Chondrocyte (in vitro differentiated cells): ENCODE measurements around the gene IQCK. TPM values are rescaled to one million over a fixed set of nuclear protein-coding genes. Genes with fewer than 3 reads are reported as not detected.

Experiments used
- DNase-seq: peaks from one replicate; pipeline ENCODE4 v3.0.0; 2021; ENCODE audit warnings: mixed read lengths, low spot score
- H3K27ac Mint-ChIP-seq: one replicate; pipeline ENCODE4 v1.8.0; 2021; ENCODE audit warnings: mild to moderate bottlenecking, moderate library complexity, mixed read lengths; ENCODE audit not compliant: unreplicated experiment
- H3K27me3 Mint-ChIP-seq: 2 replicates; pipeline ENCODE4 v1.8.0; 2021; ENCODE audit warnings: low read depth, mixed read lengths
- H3K36me3 Mint-ChIP-seq: 2 replicates; pipeline ENCODE4 v1.8.0; 2021; ENCODE audit warnings: low read depth, mixed read lengths
- H3K4me1 Mint-ChIP-seq: 2 replicates; pipeline ENCODE4 v1.8.0; 2021; ENCODE audit warnings: low read depth, mild to moderate bottlenecking, mixed read lengths
- H3K4me3 Mint-ChIP-seq: one replicate; pipeline ENCODE4 v1.8.0; 2021; ENCODE audit warnings: mild to moderate bottlenecking, moderate library complexity, mixed read lengths; ENCODE audit not compliant: unreplicated experiment
- H3K9me3 Mint-ChIP-seq: 2 replicates; pipeline ENCODE4 v1.8.0; 2021; ENCODE audit warnings: low read depth, mixed read lengths
- CTCF ChIP-seq: fragments of 200-600 bp; sonication (generic); IDR thresholded peaks from 2 replicates; pipeline ENCODE4 v1.5.0; 2021; ENCODE audit warnings: antibody characterized with exemption, mild to moderate bottlenecking, moderate library complexity
- total RNA-seq: library from RNA; stranded (reverse); gene quantifications from 3 replicates; pipeline ENCODE4 v1.2.1, GENCODE V29; 2021

The IQCK gene
- total RNA-seq, 1 donor from 2014 or later = 3.8 TPM

- Mint-ChIP-seq H3K27ac (peak overlapping the region; percentile 87), H3K27me3 (no peaks in the 10 kb centered on the region), H3K36me3 (peaks cover 28% of the 10 kb centered on the region), H3K4me3 (no peak overlapping the region), H3K4me1 (peaks cover 51% of the 10 kb centered on the region), H3K9me3 (no peaks in the 10 kb centered on the region)
- TF ChIP-seq CTCF = no peak
- no peak for DNase-seq
Measured at GRCh38 chr16:19700319-19700781, 17.7 kb upstream of the IQCK start.

GRCh38 chr16:19701091-19701490 lies 17.0 kb upstream of the IQCK start:
- Mint-ChIP-seq H3K27me3 (no peaks in the 10 kb centered on the region), H3K27ac (peak overlapping the region; percentile 87), H3K4me1 (peaks cover 47% of the 10 kb centered on the region), H3K4me3 (no peak overlapping the region), H3K36me3 (peaks cover 30% of the 10 kb centered on the region), H3K9me3 (no peaks in the 10 kb centered on the region)
- TF ChIP-seq CTCF = no peak
- no peak for DNase-seq

- Mint-ChIP-seq H3K9me3 (no peaks in the 10 kb centered on the region), H3K36me3 (peaks cover 31% of the 10 kb centered on the region), H3K4me1 (peaks cover 32% of the 10 kb centered on the region), H3K4me3 (no peak overlapping the region), H3K27me3 (no peaks in the 10 kb centered on the region), H3K27ac (no peak overlapping the region)
- TF ChIP-seq CTCF = no peak
- no peak for DNase-seq
Measured at GRCh38 chr16:19703172-19703889, 14.7 kb upstream of the IQCK start.

GRCh38 chr16:19704321-19705145 lies 13.5 kb upstream of the IQCK start:
- no peak for TF ChIP-seq CTCF
- Mint-ChIP-seq H3K9me3 (no peaks in the 10 kb centered on the region), H3K36me3 (peaks cover 30% of the 10 kb centered on the region), H3K27me3 (no peaks in the 10 kb centered on the region), H3K4me1 (peaks cover 30% of the 10 kb centered on the region), H3K27ac (peak overlapping the region; percentile 59), H3K4me3 (no peak overlapping the region)
- no peak for DNase-seq

GRCh38 chr16:19705146-19705501 lies 12.9 kb upstream of the IQCK start:
- Mint-ChIP-seq H3K9me3 (no peaks in the 10 kb centered on the region), H3K4me1 (peaks cover 24% of the 10 kb centered on the region), H3K36me3 (peaks cover 28% of the 10 kb centered on the region), H3K27me3 (no peaks in the 10 kb centered on the region), H3K4me3 (no peak overlapping the region), H3K27ac (no peak overlapping the region)
- no peak for DNase-seq
- TF ChIP-seq CTCF = no peak
